ENCODE data around the gene RAPGEF5.

RAPGEF5 gene

GRCh38 chr7:22252936-22253536 lies 103.9 kb downstream of the RAPGEF5 start:
- Histone ChIP-seq H3K9me3 (ENCODE audit: control insufficient read depth, low read length) (no peaks in the 10 kb centered on the region), H3K4me3 (ENCODE audit: insufficient read depth, low read depth, low read length, poor library complexity, severe bottlenecking) (no peak overlapping the region), H3K27ac (ENCODE audit: insufficient read depth, low read length, poor library complexity, severe bottlenecking) (no peak overlapping the region), H3K36me3 (ENCODE audit: control insufficient read depth, insufficient read depth, low read length) (no peaks in the 10 kb centered on the region), H3K4me1 (ENCODE audit: control insufficient read depth, insufficient read depth, low read length, poor library complexity, severe bottlenecking) (no peaks in the 10 kb centered on the region), H3K27me3 (replicated peaks; ENCODE audit: control insufficient read depth, insufficient read depth, low read length, poor library complexity, severe bottlenecking) (no peaks in the 10 kb centered on the region)
- DNase-seq = no peak

- Histone ChIP-seq H3K36me3 (ENCODE audit: control insufficient read depth, insufficient read depth, low read length) (no peaks in the 10 kb centered on the region), H3K27me3 (replicated peaks; ENCODE audit: control insufficient read depth, insufficient read depth, low read length, poor library complexity, severe bottlenecking) (no peaks in the 10 kb centered on the region), H3K4me1 (ENCODE audit: control insufficient read depth, insufficient read depth, low read length, poor library complexity, severe bottlenecking) (no peaks in the 10 kb centered on the region), H3K27ac (ENCODE audit: insufficient read depth, low read length, poor library complexity, severe bottlenecking) (no peak overlapping the region), H3K4me3 (ENCODE audit: insufficient read depth, low read depth, low read length, poor library complexity, severe bottlenecking) (no peak overlapping the region), H3K9me3 (ENCODE audit: control insufficient read depth, low read length) (no peaks in the 10 kb centered on the region)
- no peak for DNase-seq
Observed at GRCh38 chr7:22252016-22252415, 104.9 kb downstream of the RAPGEF5 start.

GRCh38 chr7:22251281-22251680 lies 105.7 kb downstream of the RAPGEF5 start:
- H3K4me1 ChIP-seq (ENCODE audit: control insufficient read depth, insufficient read depth, low read length, poor library complexity, severe bottlenecking) = no peaks in the 10 kb centered on the region
- DNase-seq = no peak
- H3K27ac ChIP-seq (ENCODE audit: insufficient read depth, low read length, poor library complexity, severe bottlenecking) = no peak overlapping the region
- no peaks in the 10 kb centered on the region for H3K36me3 ChIP-seq (ENCODE audit: control insufficient read depth, insufficient read depth, low read length)
- H3K9me3 ChIP-seq (ENCODE audit: control insufficient read depth, low read length) = no peaks in the 10 kb centered on the region
- H3K4me3 ChIP-seq (ENCODE audit: insufficient read depth, low read depth, low read length, poor library complexity, severe bottlenecking) = no peak overlapping the region
- no peaks in the 10 kb centered on the region for H3K27me3 ChIP-seq (replicated peaks; ENCODE audit: control insufficient read depth, insufficient read depth, low read length, poor library complexity, severe bottlenecking)

- no peaks in the 10 kb centered on the region for H3K36me3 ChIP-seq (ENCODE audit: control insufficient read depth, insufficient read depth, low read length)
- H3K27ac ChIP-seq (ENCODE audit: insufficient read depth, low read length, poor library complexity, severe bottlenecking) = no peak overlapping the region
- no peaks in the 10 kb centered on the region for H3K9me3 ChIP-seq (ENCODE audit: control insufficient read depth, low read length)
- no peaks in the 10 kb centered on the region for H3K27me3 ChIP-seq (replicated peaks; ENCODE audit: control insufficient read depth, insufficient read depth, low read length, poor library complexity, severe bottlenecking)
- no peaks in the 10 kb centered on the region for H3K4me1 ChIP-seq (ENCODE audit: control insufficient read depth, insufficient read depth, low read length, poor library complexity, severe bottlenecking)
- H3K4me3 ChIP-seq (ENCODE audit: insufficient read depth, low read depth, low read length, poor library complexity, severe bottlenecking) = no peak overlapping the region
- no peak for DNase-seq
Observed at GRCh38 chr7:22250390-22250789, 106.6 kb downstream of the RAPGEF5 start.

GRCh38 chr7:22248111-22248809 lies 108.7 kb downstream of the RAPGEF5 start:
- H3K9me3 ChIP-seq (ENCODE audit: control insufficient read depth, low read length) = no peaks in the 10 kb centered on the region
- DNase-seq = no peak
- no peaks in the 10 kb centered on the region for H3K4me1 ChIP-seq (ENCODE audit: control insufficient read depth, insufficient read depth, low read length, poor library complexity, severe bottlenecking)
- H3K27ac ChIP-seq (ENCODE audit: insufficient read depth, low read length, poor library complexity, severe bottlenecking) = no peak overlapping the region
- no peaks in the 10 kb centered on the region for H3K27me3 ChIP-seq (replicated peaks; ENCODE audit: control insufficient read depth, insufficient read depth, low read length, poor library complexity, severe bottlenecking)
- no peaks in the 10 kb centered on the region for H3K36me3 ChIP-seq (ENCODE audit: control insufficient read depth, insufficient read depth, low read length)
- H3K4me3 ChIP-seq (ENCODE audit: insufficient read depth, low read depth, low read length, poor library complexity, severe bottlenecking) = no peak overlapping the region

- Histone ChIP-seq H3K36me3 (ENCODE audit: control insufficient read depth, insufficient read depth, low read length) (no peaks in the 10 kb centered on the region), H3K27ac (ENCODE audit: insufficient read depth, low read length, poor library complexity, severe bottlenecking) (no peak overlapping the region), H3K9me3 (ENCODE audit: control insufficient read depth, low read length) (no peaks in the 10 kb centered on the region), H3K4me1 (ENCODE audit: control insufficient read depth, insufficient read depth, low read length, poor library complexity, severe bottlenecking) (no peaks in the 10 kb centered on the region), H3K4me3 (ENCODE audit: insufficient read depth, low read depth, low read length, poor library complexity, severe bottlenecking) (no peak overlapping the region), H3K27me3 (replicated peaks; ENCODE audit: control insufficient read depth, insufficient read depth, low read length, poor library complexity, severe bottlenecking) (no peaks in the 10 kb centered on the region)
- no peak for DNase-seq
Observed at GRCh38 chr7:22241805-22242390, 115.1 kb downstream of the RAPGEF5 start.

- DNase-seq = no peak
- no peak overlapping the region for H3K27ac ChIP-seq (ENCODE audit: insufficient read depth, low read length, poor library complexity, severe bottlenecking)
- no peak overlapping the region for H3K4me3 ChIP-seq (ENCODE audit: insufficient read depth, low read depth, low read length, poor library complexity, severe bottlenecking)
- H3K36me3 ChIP-seq (ENCODE audit: control insufficient read depth, insufficient read depth, low read length) = no peaks in the 10 kb centered on the region
- no peaks in the 10 kb centered on the region for H3K9me3 ChIP-seq (ENCODE audit: control insufficient read depth, low read length)
- no peaks in the 10 kb centered on the region for H3K4me1 ChIP-seq (ENCODE audit: control insufficient read depth, insufficient read depth, low read length, poor library complexity, severe bottlenecking)
- H3K27me3 ChIP-seq (replicated peaks; ENCODE audit: control insufficient read depth, insufficient read depth, low read length, poor library complexity, severe bottlenecking) = no peaks in the 10 kb centered on the region
Observed at GRCh38 chr7:22240904-22241571, 115.9 kb downstream of the RAPGEF5 start.

GRCh38 chr7:22238354-22239311 lies 118.3 kb downstream of the RAPGEF5 start:
- H3K4me3 ChIP-seq (ENCODE audit: insufficient read depth, low read depth, low read length, poor library complexity, severe bottlenecking) = no peak overlapping the region

GRCh38 chr7:22235134-22235533 lies 121.8 kb downstream of the RAPGEF5 start:
- H3K4me1 ChIP-seq (ENCODE audit: control insufficient read depth, insufficient read depth, low read length, poor library complexity, severe bottlenecking) = no peaks in the 10 kb centered on the region
- H3K36me3 ChIP-seq (ENCODE audit: control insufficient read depth, insufficient read depth, low read length) = no peaks in the 10 kb centered on the region
- H3K27me3 ChIP-seq (replicated peaks; ENCODE audit: control insufficient read depth, insufficient read depth, low read length, poor library complexity, severe bottlenecking) = no peaks in the 10 kb centered on the region
- DNase-seq = no peak
- H3K27ac ChIP-seq (ENCODE audit: insufficient read depth, low read length, poor library complexity, severe bottlenecking) = no peak overlapping the region
- no peak overlapping the region for H3K4me3 ChIP-seq (ENCODE audit: insufficient read depth, low read depth, low read length, poor library complexity, severe bottlenecking)
- no peaks in the 10 kb centered on the region for H3K9me3 ChIP-seq (ENCODE audit: control insufficient read depth, low read length)

More at GRCh38 chr7:22238354-22239311, 118.3 kb downstream of the RAPGEF5 start:
- H3K27me3 ChIP-seq (replicated peaks; ENCODE audit: control insufficient read depth, insufficient read depth, low read length, poor library complexity, severe bottlenecking) = no peaks in the 10 kb centered on the region
- H3K4me1 ChIP-seq (ENCODE audit: control insufficient read depth, insufficient read depth, low read length, poor library complexity, severe bottlenecking) = no peaks in the 10 kb centered on the region
- no peaks in the 10 kb centered on the region for H3K36me3 ChIP-seq (ENCODE audit: control insufficient read depth, insufficient read depth, low read length)
- DNase-seq = no peak
- no peak overlapping the region for H3K27ac ChIP-seq (ENCODE audit: insufficient read depth, low read length, poor library complexity, severe bottlenecking)
- H3K9me3 ChIP-seq (ENCODE audit: control insufficient read depth, low read length) = no peaks in the 10 kb centered on the region

All from effector memory CD4-positive, alpha-beta T cell (primary cell).